ENCODE results near the gene SPAG8. TPM values are rescaled to one million over a fixed set of nuclear protein-coding genes. Genes with fewer than 3 reads are reported as not detected.

The SPAG8 gene
- total RNA-seq, 1 donor from 2014 or later, result 3.5 TPM

Other genes starting within 250 kb of the SPAG8 start
- gene TESK1, start 207.0 kb downstream of the SPAG8 start, total RNA-seq, result 34.2 TPM
- 0.59 TPM for gene CD72, start 193.8 kb downstream of the SPAG8 start, total RNA-seq
- gene SIT1, start 161.3 kb downstream of the SPAG8 start, total RNA-seq, result not detected
- 10,677 TPM for gene RMRP, start 154.2 kb downstream of the SPAG8 start, total RNA-seq
- 47.7 TPM for gene CCDC107, start 154.0 kb downstream of the SPAG8 start, total RNA-seq
- gene ARHGEF39, start 147.1 kb downstream of the SPAG8 start, total RNA-seq, result 0.48 TPM
- gene CA9, start 138.3 kb downstream of the SPAG8 start, total RNA-seq, result 0.48 TPM
- gene TPM2, start 122.3 kb downstream of the SPAG8 start, total RNA-seq, result 690 TPM
- 291 TPM for gene TLN1, start 80.1 kb downstream of the SPAG8 start, total RNA-seq
- 25.0 TPM for gene CREB3, start 79.6 kb downstream of the SPAG8 start, total RNA-seq
- 98.6 TPM for gene GBA2, start 63.0 kb downstream of the SPAG8 start, total RNA-seq
- gene RGP1, start 63.0 kb downstream of the SPAG8 start, total RNA-seq, result 40.0 TPM
- not detected for gene MSMP, start 58.0 kb downstream of the SPAG8 start, total RNA-seq
- gene NPR2, start 20.7 kb downstream of the SPAG8 start, total RNA-seq, result 20.4 TPM
- 57.6 TPM for gene HINT2, start 2.8 kb upstream of the SPAG8 start, total RNA-seq
- not detected for gene FAM221B, start 16.5 kb upstream of the SPAG8 start, total RNA-seq
- 22.0 TPM for gene TMEM8B, start 17.0 kb upstream of the SPAG8 start, total RNA-seq
- gene OR13J1, start 58.1 kb upstream of the SPAG8 start, total RNA-seq, result not detected
- 1.5 TPM for gene HRCT1, start 93.9 kb upstream of the SPAG8 start, total RNA-seq
- 4.0 TPM for gene SPAAR, start 97.2 kb upstream of the SPAG8 start, total RNA-seq
- not detected for gene OR2S2, start 145.9 kb upstream of the SPAG8 start, total RNA-seq
- gene RECK, start 224.7 kb upstream of the SPAG8 start, total RNA-seq, result 5.8 TPM